Measurements from ENCODE around the gene OGA.
A peak's percentile ranks its signal among the peaks of the same experiment; 100 is the strongest.

Gene OGA

GRCh38 chr10:101752241-101752640, 66.0 kb downstream of the OGA start:
- no peak for ATAC-seq
- no peak for TF ChIP-seq ZNF565 (CRISPR knock-in tag; conservative IDR thresholded peaks at IDR 0.05; ENCODE audit: low read depth)
- no peak for TF ChIP-seq ZNF70 (CRISPR knock-in tag; IDR thresholded peaks at IDR 0.05)
- TF ChIP-seq ZFP30 (CRISPR knock-in tag; IDR thresholded peaks at IDR 0.05), result no peak
- TF ChIP-seq CSRNP3 (CRISPR knock-in tag; IDR thresholded peaks at IDR 0.05), result no peak
- no peak for TF ChIP-seq TOX (CRISPR knock-in tag; IDR thresholded peaks at IDR 0.05; ENCODE audit: borderline replicate concordance)
- TF ChIP-seq BACH2 (CRISPR knock-in tag; IDR thresholded peaks at IDR 0.05; ENCODE audit: borderline replicate concordance), result no peak
- no peak for TF ChIP-seq GLIS3 (CRISPR knock-in tag; IDR thresholded peaks at IDR 0.05)
- no peak for TF ChIP-seq ESRRG (CRISPR knock-in tag; IDR thresholded peaks at IDR 0.05)
- TF ChIP-seq TCF4 (CRISPR knock-in tag; IDR thresholded peaks at IDR 0.05; ENCODE audit: borderline replicate concordance), result no peak
- no peak for TF ChIP-seq POU6F1 (CRISPR knock-in tag; IDR thresholded peaks at IDR 0.05; ENCODE audit: borderline replicate concordance, low read depth)
- no peak for TF ChIP-seq PPARA (CRISPR knock-in tag; IDR thresholded peaks at IDR 0.05; ENCODE audit: borderline replicate concordance)
- TF ChIP-seq RARB (CRISPR knock-in tag; IDR thresholded peaks at IDR 0.05), result no peak
- no peak for TF ChIP-seq SNAI2 (CRISPR knock-in tag; IDR thresholded peaks at IDR 0.05)
- no peak for TF ChIP-seq CREB5 (CRISPR knock-in tag; IDR thresholded peaks at IDR 0.05; ENCODE audit: low read depth)
- no peak for TF ChIP-seq ZFP3 (CRISPR knock-in tag; IDR thresholded peaks at IDR 0.05)
- TF ChIP-seq OSR1 (CRISPR knock-in tag; IDR thresholded peaks at IDR 0.05), result no peak

GRCh38 chr10:101749047-101750016, 68.9 kb downstream of the OGA start:
- no peak for TF ChIP-seq ARNTL (CRISPR knock-in tag; IDR thresholded peaks at IDR 0.05; ENCODE audit: borderline replicate concordance, low read depth)
- TF ChIP-seq ISL1 (CRISPR knock-in tag; IDR thresholded peaks at IDR 0.05), result no peak
- TF ChIP-seq BACH2 (CRISPR knock-in tag; IDR thresholded peaks at IDR 0.05; ENCODE audit: borderline replicate concordance), result no peak
- TF ChIP-seq ZFP30 (CRISPR knock-in tag; IDR thresholded peaks at IDR 0.05), result no peak
- TF ChIP-seq ZC3H10 (CRISPR knock-in tag; IDR thresholded peaks at IDR 0.05), result no peak
- TF ChIP-seq ZNF8 (CRISPR knock-in tag; IDR thresholded peaks at IDR 0.05), result no peak
- no peak for TF ChIP-seq OSR1 (CRISPR knock-in tag; IDR thresholded peaks at IDR 0.05)
- no peak for TF ChIP-seq SNAI2 (CRISPR knock-in tag; IDR thresholded peaks at IDR 0.05)
- TF ChIP-seq PATZ1 (CRISPR knock-in tag; IDR thresholded peaks at IDR 0.05; ENCODE audit: borderline replicate concordance), result no peak
- TF ChIP-seq ZNF70 (CRISPR knock-in tag; IDR thresholded peaks at IDR 0.05), result no peak
- no peak for TF ChIP-seq RARB (CRISPR knock-in tag; IDR thresholded peaks at IDR 0.05)
- TF ChIP-seq GLIS3 (CRISPR knock-in tag; IDR thresholded peaks at IDR 0.05), result no peak
- ATAC-seq, result peak; percentile 56; the same call in 2 of the 3 replicates

GRCh38 chr10:101748496-101748895, 69.7 kb downstream of the OGA start:
- ATAC-seq, result no peak

More at GRCh38 chr10:101748496-101748895, 69.7 kb downstream of the OGA start:
- TF ChIP-seq CSRNP3 (CRISPR knock-in tag; IDR thresholded peaks at IDR 0.05), result no peak
- no peak for TF ChIP-seq ZNF565 (CRISPR knock-in tag; conservative IDR thresholded peaks at IDR 0.05; ENCODE audit: low read depth)
- no peak for TF ChIP-seq ZFP30 (CRISPR knock-in tag; IDR thresholded peaks at IDR 0.05)
- TF ChIP-seq ZFP3 (CRISPR knock-in tag; IDR thresholded peaks at IDR 0.05), result no peak
- TF ChIP-seq BACH2 (CRISPR knock-in tag; IDR thresholded peaks at IDR 0.05; ENCODE audit: borderline replicate concordance), result no peak
- TF ChIP-seq GLIS3 (CRISPR knock-in tag; IDR thresholded peaks at IDR 0.05), result no peak
